ENCODE results near the gene FOXP1. TPM values are rescaled to one million over a fixed set of nuclear protein-coding genes. Genes with fewer than 3 reads are reported as not detected.

The FOXP1 gene
- total RNA-seq, 2 experiments from 2014 or later, result 108 to 153 TPM

DNA sequence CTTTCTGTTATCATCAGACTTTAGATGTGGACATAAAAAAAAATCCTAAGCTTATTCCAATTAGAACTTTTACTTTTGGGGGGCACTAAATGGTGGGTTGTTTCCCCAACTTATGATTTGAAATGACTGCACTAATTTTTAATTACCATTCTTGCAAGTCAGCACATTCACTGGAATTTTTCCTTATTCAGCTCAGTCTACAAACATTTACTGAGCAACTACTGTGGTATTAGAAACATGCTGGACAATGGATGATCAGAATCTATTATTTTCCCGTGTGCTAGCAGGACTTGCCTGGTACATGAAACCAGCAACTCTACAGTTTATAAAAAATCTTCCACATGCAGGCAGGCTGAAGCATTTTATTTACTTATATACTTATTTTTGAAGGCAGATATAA lies 273.6 kb downstream of the FOXP1 start:
- peak overlapping the region; percentile 81 for H3K27ac Mint-ChIP-seq
- ChIA-PET POLR2A (interaction anchor here (0.6 to 1.0 kb wide), 3 partner anchors 8 to 273 kb away, joined by 3 to 4 read pairs (median 4); no protein-coding TSS in a partner anchor), CTCF (no interaction called here)
- intact Hi-C loops (cut with DNase I, micrococcal nuclease), result loop anchor here (1.0 to 10.0 kb wide), 7 partner anchors 50 to 765 kb away; no protein-coding TSS in a partner anchor
- ATAC-seq (no peak), DNase-seq (no peak)
- H3K27me3 Mint-ChIP-seq, result no peaks in the 10 kb centered on the region
- H3K4me3 Mint-ChIP-seq, result no peak overlapping the region
- H3K36me3 Mint-ChIP-seq (ENCODE audit: low read depth), result peaks cover 12% of the 10 kb centered on the region
- H3K9me3 Mint-ChIP-seq (ENCODE audit: low read depth), result no peaks in the 10 kb centered on the region
- H3K4me1 Mint-ChIP-seq, result peaks cover 63% of the 10 kb centered on the region

DNA sequence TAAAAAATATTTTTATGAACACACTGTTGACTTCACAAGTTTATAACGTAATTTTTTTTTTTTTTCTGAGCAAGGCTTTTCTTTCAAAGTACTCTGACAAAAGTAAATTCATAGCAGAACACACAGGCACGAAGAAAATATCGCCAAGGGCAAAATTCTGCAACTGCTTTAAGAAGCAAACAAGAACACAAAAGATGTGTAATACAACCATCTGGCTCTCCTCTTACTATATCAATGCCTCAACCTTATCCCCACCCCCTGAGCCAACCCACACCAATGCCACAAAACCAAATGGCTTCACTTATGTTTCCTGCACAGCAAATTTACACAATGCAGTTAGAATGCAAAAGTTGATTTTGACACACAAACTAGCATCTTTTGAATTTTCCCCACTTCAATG lies 274.2 kb downstream of the FOXP1 start:
- peak overlapping the region; percentile 81 for H3K27ac Mint-ChIP-seq
- CTCF ChIA-PET, result interaction anchor here (0.7 kb wide), 1 partner anchor 1638 kb away, joined by 3 read pairs; no protein-coding TSS in a partner anchor
- H3K9me3 Mint-ChIP-seq (ENCODE audit: low read depth), result no peaks in the 10 kb centered on the region

DNA sequence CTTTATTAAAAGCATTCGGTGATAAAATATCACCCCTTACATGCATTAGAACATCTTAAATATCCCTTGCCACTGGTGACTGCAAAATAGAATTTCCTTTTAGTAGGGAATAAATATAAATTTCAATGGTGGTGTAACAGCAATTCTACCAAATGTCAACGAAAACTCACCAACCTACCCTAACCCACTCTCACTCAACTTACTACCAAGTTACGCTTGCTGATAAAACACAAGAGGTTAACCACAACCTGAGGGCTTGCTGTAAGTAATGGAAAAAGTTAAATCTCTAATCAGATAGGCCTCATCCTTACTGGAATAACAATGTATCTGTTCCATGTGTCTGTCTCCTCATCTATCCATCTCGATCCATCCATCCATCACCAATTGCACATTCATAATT lies 274.7 kb downstream of the FOXP1 start:
- DNase-seq (no peak), ATAC-seq (peak; percentile 31)
- ChIA-PET CTCF (interaction anchor here (0.7 kb wide), 2 partner anchors 238 to 1638 kb away, joined by 3 read pairs; no protein-coding TSS in a partner anchor), POLR2A (no interaction called here)
- Mint-ChIP-seq H3K27me3 (no peaks in the 10 kb centered on the region), H3K27ac (peak overlapping the region; percentile 81), H3K36me3 (ENCODE audit: low read depth) (peaks cover 12% of the 10 kb centered on the region), H3K4me1 (peaks cover 63% of the 10 kb centered on the region), H3K9me3 (ENCODE audit: low read depth) (no peaks in the 10 kb centered on the region), H3K4me3 (no peak overlapping the region)
- intact Hi-C loops (cut with DNase I, micrococcal nuclease), result loop anchor here (1.0 to 10.0 kb wide), 7 partner anchors 51 to 764 kb away; no protein-coding TSS in a partner anchor

More for the DNA sequence above, 274.2 kb downstream of the FOXP1 start:
- H3K36me3 Mint-ChIP-seq (ENCODE audit: low read depth), result peaks cover 12% of the 10 kb centered on the region
- peaks cover 60% of the 10 kb centered on the region for H3K4me1 Mint-ChIP-seq
- H3K27me3 Mint-ChIP-seq, result no peaks in the 10 kb centered on the region
- DNase-seq, result peak; percentile 78
- peak; percentile 55 for ATAC-seq
- intact Hi-C loops (cut with DNase I, micrococcal nuclease), result loop anchor here (1.0 to 10.0 kb wide), 7 partner anchors 51 to 765 kb away; no protein-coding TSS in a partner anchor
- no peak overlapping the region for H3K4me3 Mint-ChIP-seq
- POLR2A ChIA-PET, result interaction anchor here (1.0 kb wide), 1 partner anchor 8 kb away, joined by 4 read pairs; no protein-coding TSS in a partner anchor

DNA sequence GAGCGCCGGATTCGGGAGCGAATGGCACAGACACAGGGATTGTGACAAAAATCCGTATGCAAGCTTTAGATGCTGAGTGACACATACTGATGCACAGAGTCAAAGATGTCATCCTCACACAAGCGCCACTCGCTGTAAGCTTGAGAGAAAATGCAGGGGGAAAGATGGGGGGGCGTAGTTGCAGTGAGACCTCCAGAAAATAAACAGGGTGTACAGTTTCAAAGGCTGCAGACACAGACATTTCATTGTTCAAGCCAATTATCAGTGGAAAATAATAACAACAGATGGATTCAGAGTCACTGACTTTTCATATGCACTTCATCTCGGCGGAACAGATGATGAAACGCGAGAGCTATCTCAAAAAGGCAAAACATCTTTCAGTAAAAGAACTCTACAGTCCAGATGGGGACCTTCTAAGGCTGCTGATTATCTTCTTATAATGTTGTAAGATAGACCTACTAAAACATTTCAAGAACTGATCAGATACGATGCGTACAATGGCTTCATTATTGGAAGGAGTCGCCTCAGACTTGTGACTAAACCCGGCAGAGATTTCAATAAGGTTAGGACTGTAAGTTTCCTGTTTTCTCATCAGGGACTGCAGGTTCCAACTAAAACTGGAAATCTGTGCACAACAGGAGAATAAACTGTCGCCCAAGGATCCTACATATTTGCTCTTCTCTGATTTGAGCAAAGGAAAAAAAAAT lies 275.4 kb downstream of the FOXP1 start:
- ATAC-seq (no peak), DNase-seq (no peak)
- CTCF ChIA-PET, result interaction anchor here (0.7 to 1.1 kb wide), 4 partner anchors 63 to 238 kb away, joined by 3 to 5 read pairs (median 4); no protein-coding TSS in a partner anchor
- intact Hi-C loops (cut with DNase I, micrococcal nuclease), result loop anchor here (2.0 to 10.0 kb wide), 7 partner anchors 83 to 763 kb away; no protein-coding TSS in a partner anchor
- peaks cover 12% of the 10 kb centered on the region for H3K36me3 Mint-ChIP-seq (ENCODE audit: low read depth)
- POLR2A ChIA-PET, result interaction anchor here (0.7 kb wide), 1 partner anchor 52 kb away, joined by 8 read pairs; no protein-coding TSS in a partner anchor
- H3K4me3 Mint-ChIP-seq, result peak overlapping the region; percentile 47
- no peaks in the 10 kb centered on the region for H3K9me3 Mint-ChIP-seq (ENCODE audit: low read depth)
- H3K4me1 Mint-ChIP-seq, result peaks cover 70% of the 10 kb centered on the region
- H3K27ac Mint-ChIP-seq, result peak overlapping the region; percentile 81
- H3K27me3 Mint-ChIP-seq, result no peaks in the 10 kb centered on the region

DNA sequence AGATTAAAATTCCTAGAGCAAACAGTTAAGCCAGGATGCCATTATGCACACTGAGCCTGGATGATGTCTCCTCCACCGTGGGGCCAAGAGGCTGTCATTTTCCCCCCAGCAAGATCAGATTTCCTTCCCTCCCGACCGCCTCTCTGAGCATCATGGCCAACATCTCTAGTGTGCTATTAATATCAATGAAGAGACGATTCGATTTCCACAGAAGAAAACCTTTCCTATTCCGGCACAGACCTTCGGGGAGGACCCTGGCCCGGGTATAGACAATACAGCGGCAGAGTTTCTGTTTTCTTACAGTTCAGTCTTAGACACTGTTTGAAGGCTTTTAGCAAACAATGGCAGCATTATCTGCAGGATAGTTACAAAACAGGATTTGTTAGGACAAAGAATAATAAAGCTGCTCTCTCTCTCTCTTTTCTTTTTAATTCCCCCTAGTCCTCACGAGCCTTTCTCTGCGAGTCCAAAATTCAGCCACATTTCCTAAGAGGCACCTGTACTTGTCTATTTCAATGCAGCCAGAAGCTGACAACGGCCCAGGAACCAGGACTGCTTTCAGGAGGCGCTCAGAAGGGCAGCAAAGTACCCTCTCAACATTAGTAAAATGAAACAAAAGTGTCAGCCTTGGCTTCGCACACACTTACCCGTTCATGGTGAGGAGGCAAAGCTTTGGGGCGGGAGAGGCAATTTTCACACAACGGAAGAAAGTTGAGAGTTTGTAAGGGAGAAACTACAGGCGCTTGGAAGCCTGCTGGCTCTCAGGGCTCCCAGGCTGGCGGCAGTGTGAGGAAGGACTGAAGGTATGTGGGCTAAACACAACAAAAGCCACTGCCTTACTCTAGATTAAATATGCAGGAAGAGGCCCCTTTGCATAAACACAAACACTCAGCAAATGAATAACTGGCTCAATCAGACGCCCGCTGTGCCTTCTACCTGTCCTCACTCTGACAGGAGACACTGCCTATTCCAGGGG lies 278.0 kb downstream of the FOXP1 start:
- intact Hi-C loops (cut with DNase I, micrococcal nuclease), result loop anchor here (1.0 to 10.0 kb wide), 10 partner anchors 175 to 761 kb away; partner anchors contain the start of gene FOXP1 (in 1 of the 2)
- peak overlapping the region; percentile 96 for H3K27ac Mint-ChIP-seq
- POLR2A ChIA-PET, result interaction anchor here (0.7 to 0.9 kb wide), 2 partner anchors 74 to 79 kb away, joined by 3 read pairs; no protein-coding TSS in a partner anchor
- peak; percentile 38 for DNase-seq
- peak overlapping the region; percentile 80 for H3K4me3 Mint-ChIP-seq
- H3K27me3 Mint-ChIP-seq, result no peaks in the 10 kb centered on the region
- peaks cover 5% of the 10 kb centered on the region for H3K36me3 Mint-ChIP-seq (ENCODE audit: low read depth)
- peaks cover 81% of the 10 kb centered on the region for H3K4me1 Mint-ChIP-seq
- peak; percentile 8 for ATAC-seq
- CTCF ChIA-PET, result interaction anchor here (0.7 to 1.2 kb wide), 6 partner anchors 36 to 755 kb away, joined by 3 to 5 read pairs (median 3); no protein-coding TSS in a partner anchor
- no peaks in the 10 kb centered on the region for H3K9me3 Mint-ChIP-seq (ENCODE audit: low read depth)

DNA sequence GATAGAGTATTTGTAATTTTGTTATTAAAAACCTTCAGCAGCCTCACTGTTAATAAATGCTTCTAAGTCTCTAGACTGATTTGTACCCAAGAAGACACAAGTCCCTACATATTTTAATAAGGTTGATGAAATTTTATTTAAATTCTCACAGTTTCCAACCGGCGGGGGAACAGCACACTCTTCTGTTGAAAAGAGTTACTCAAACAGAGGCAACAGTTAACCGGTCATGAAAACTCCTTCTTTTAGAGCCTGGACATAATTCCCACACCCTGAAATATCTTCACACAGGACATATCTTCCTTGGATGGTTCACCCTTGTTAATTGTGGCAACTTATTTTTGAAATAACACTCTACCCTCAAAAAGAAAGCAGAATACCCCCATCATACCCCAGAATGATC lies 278.8 kb downstream of the FOXP1 start:
- ATAC-seq, result peak; percentile 11
- ChIA-PET CTCF (interaction anchor here (0.7 to 1.3 kb wide), 12 partner anchors 51 to 309 kb away, joined by 3 to 4 read pairs (median 3); no protein-coding TSS in a partner anchor), POLR2A (interaction anchor here (0.9 kb wide), 1 partner anchor 78 kb away, joined by 3 read pairs; no protein-coding TSS in a partner anchor)
- intact Hi-C loops (cut with DNase I, micrococcal nuclease), result loop anchor here (1.0 to 10.0 kb wide), 14 partner anchors 78 to 772 kb away; partner anchors contain the start of gene FOXP1 (in 1 of the 2)
- peak overlapping the region; percentile 96 for H3K27ac Mint-ChIP-seq
- H3K36me3 Mint-ChIP-seq (ENCODE audit: low read depth), result peaks cover 7% of the 10 kb centered on the region
- DNase-seq, result peak; percentile 66
- no peaks in the 10 kb centered on the region for H3K27me3 Mint-ChIP-seq
- H3K4me1 Mint-ChIP-seq, result peaks cover 81% of the 10 kb centered on the region
- H3K4me3 Mint-ChIP-seq, result peak overlapping the region; percentile 80
- no peaks in the 10 kb centered on the region for H3K9me3 Mint-ChIP-seq (ENCODE audit: low read depth)

DNA sequence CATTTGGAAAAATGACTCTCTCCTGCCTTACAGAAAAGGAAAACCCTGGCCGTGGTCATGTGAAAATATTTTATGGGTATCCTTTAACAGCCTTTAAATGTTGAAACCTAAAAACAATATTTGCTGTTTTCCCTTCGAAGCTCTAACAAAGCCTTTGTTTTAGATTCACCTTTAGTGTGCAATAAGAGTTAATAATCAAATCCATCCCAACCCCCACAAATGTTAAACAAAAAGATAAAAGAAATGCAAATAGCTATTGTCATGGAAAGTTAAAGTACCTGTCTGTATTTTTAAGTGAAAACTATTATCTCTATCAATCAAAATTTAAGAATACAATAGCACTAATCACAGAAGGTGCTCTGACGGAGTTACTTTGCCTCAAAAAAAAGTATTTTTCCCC lies 279.3 kb downstream of the FOXP1 start:
- Mint-ChIP-seq H3K27ac (peak overlapping the region; percentile 96), H3K4me1 (peaks cover 81% of the 10 kb centered on the region), H3K36me3 (ENCODE audit: low read depth) (peaks cover 9% of the 10 kb centered on the region), H3K9me3 (ENCODE audit: low read depth) (no peaks in the 10 kb centered on the region), H3K4me3 (peak overlapping the region; percentile 80), H3K27me3 (no peaks in the 10 kb centered on the region)
- CTCF ChIA-PET, result interaction anchor here (0.6 to 1.3 kb wide), 14 partner anchors 52 to 377 kb away, joined by 3 to 4 read pairs (median 3); no protein-coding TSS in a partner anchor
- intact Hi-C loops (cut with DNase I, micrococcal nuclease), result loop anchor here (1.0 to 10.0 kb wide), 11 partner anchors 78 to 772 kb away; partner anchors contain the start of gene FOXP1 (in 1 of the 2)
- POLR2A ChIA-PET, result interaction anchor here (0.9 to 1.0 kb wide), 2 partner anchors 77 to 84 kb away, joined by 3 read pairs; no protein-coding TSS in a partner anchor
- DNase-seq, result no peak
- no peak for ATAC-seq

DNA sequence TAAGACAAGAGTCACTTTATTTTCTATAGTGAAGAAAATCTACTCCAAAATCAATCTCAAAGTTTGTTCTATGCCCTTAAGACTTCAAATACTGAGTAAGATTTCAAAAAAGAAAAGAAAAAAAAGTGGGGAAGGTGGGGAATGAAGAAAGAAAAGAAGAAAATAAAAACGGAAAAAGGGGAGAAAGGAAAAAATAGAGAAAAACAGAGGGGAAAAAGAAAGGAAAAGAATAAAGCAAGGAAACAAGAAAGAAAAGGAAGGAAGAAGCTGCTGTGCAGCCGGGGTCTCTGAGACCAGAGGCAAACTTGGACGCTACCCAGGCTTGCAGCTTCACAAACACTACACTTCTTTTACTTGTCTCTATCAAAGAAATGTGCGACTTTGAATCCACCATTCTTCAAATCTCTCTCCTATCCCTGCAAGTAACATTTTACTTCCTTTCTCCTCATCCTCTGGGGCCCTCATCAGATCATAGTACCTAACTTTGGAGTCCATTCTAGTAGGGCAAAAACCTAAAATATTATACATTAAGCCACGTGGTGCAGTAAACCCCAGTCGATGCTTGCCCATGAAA lies 279.8 kb downstream of the FOXP1 start:
- H3K36me3 Mint-ChIP-seq (ENCODE audit: low read depth), result peaks cover 10% of the 10 kb centered on the region
- no peak for ATAC-seq
- H3K4me3 Mint-ChIP-seq, result peak overlapping the region; percentile 80
- peak overlapping the region; percentile 96 for H3K27ac Mint-ChIP-seq
- H3K27me3 Mint-ChIP-seq, result no peaks in the 10 kb centered on the region
- peaks cover 81% of the 10 kb centered on the region for H3K4me1 Mint-ChIP-seq
- intact Hi-C loops (cut with DNase I, micrococcal nuclease), result loop anchor here (1.0 to 10.0 kb wide), 12 partner anchors 77 to 771 kb away; partner anchors contain the start of gene FOXP1 (in 1 of the 2)
- no peaks in the 10 kb centered on the region for H3K9me3 Mint-ChIP-seq (ENCODE audit: low read depth)
- ChIA-PET CTCF (interaction anchor here (0.6 to 1.3 kb wide), 13 partner anchors 52 to 378 kb away, joined by 3 to 4 read pairs (median 3); no protein-coding TSS in a partner anchor), POLR2A (interaction anchor here (1.0 kb wide), 1 partner anchor 84 kb away, joined by 3 read pairs; no protein-coding TSS in a partner anchor)
- DNase-seq, result peak; percentile 37

DNA sequence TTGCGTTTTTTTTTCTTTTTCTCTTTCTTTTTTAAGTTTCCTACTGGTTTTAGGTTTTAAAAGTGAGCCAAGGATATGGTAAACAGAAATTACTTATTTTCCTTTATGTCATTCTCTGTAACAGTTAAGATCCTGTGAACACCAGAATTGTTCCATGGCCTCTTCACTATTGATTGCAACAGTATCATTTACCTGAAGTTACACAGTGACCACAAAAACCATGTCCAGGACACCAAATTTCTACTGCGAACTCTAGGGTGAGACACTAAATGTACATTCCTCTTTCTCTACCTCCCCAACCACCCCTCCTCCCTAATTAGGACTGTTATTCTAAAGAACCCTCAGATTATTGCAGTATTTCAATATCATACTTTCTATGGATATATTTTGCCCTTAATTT lies 280.9 kb downstream of the FOXP1 start:
- Mint-ChIP-seq H3K9me3 (ENCODE audit: low read depth) (no peaks in the 10 kb centered on the region), H3K4me1 (peaks cover 78% of the 10 kb centered on the region), H3K27ac (peak overlapping the region; percentile 96), H3K4me3 (peak overlapping the region; percentile 80), H3K36me3 (ENCODE audit: low read depth) (peaks cover 17% of the 10 kb centered on the region), H3K27me3 (no peaks in the 10 kb centered on the region)
- intact Hi-C loops (cut with DNase I, micrococcal nuclease), result loop anchor here (2.0 to 10.0 kb wide), 6 partner anchors 90 to 770 kb away; no protein-coding TSS in a partner anchor
- DNase-seq (no peak), ATAC-seq (no peak)
- ChIA-PET CTCF (interaction anchor here (1.2 to 3.3 kb wide), 2 partner anchors 9 to 55 kb away, joined by 3 to 9 read pairs; no protein-coding TSS in a partner anchor), POLR2A (interaction anchor here (0.7 to 1.5 kb wide), 3 partner anchors 58 to 239 kb away, joined by 3 to 5 read pairs (median 4); no protein-coding TSS in a partner anchor)

Measured in activated CD4-positive, alpha-beta T cell treated with anti-CD3 and anti-CD28 coated beads for 36 hours (primary cell).